ENCODE data around the gene XNDC1N.

GRCh38 chr11:71962428-71963038, 34.1 kb upstream of the XNDC1N start:
- TF ChIP-seq USF1 (IDR thresholded peaks at IDR 0.05) (no peak), ZBTB7A (IDR thresholded peaks at IDR 0.05; ENCODE audit: low read depth) (no peak), CREB1 (IDR thresholded peaks at IDR 0.05; ENCODE audit: low read depth) (no peak), CEBPB (IDR thresholded peaks at IDR 0.05) (no peak), RAD21 (IDR thresholded peaks at IDR 0.05; ENCODE audit: low read depth) (no peak), TAF1 (IDR thresholded peaks at IDR 0.05; ENCODE audit: low read depth) (no peak), TCF12 (IDR thresholded peaks at IDR 0.05; ENCODE audit: low read depth) (no peak), REST (IDR thresholded peaks at IDR 0.05; ENCODE audit: low read depth) (no peak), NFIC (IDR thresholded peaks at IDR 0.05) (no peak), MAX (IDR thresholded peaks at IDR 0.05) (no peak), TEAD4 (IDR thresholded peaks at IDR 0.05) (no peak), EP300 (IDR thresholded peaks at IDR 0.05; ENCODE audit: borderline replicate concordance) (no peak), EGR1 (IDR thresholded peaks at IDR 0.05) (no peak)
